Measurements from ENCODE around the gene CKM.

The CKM gene

DNA sequence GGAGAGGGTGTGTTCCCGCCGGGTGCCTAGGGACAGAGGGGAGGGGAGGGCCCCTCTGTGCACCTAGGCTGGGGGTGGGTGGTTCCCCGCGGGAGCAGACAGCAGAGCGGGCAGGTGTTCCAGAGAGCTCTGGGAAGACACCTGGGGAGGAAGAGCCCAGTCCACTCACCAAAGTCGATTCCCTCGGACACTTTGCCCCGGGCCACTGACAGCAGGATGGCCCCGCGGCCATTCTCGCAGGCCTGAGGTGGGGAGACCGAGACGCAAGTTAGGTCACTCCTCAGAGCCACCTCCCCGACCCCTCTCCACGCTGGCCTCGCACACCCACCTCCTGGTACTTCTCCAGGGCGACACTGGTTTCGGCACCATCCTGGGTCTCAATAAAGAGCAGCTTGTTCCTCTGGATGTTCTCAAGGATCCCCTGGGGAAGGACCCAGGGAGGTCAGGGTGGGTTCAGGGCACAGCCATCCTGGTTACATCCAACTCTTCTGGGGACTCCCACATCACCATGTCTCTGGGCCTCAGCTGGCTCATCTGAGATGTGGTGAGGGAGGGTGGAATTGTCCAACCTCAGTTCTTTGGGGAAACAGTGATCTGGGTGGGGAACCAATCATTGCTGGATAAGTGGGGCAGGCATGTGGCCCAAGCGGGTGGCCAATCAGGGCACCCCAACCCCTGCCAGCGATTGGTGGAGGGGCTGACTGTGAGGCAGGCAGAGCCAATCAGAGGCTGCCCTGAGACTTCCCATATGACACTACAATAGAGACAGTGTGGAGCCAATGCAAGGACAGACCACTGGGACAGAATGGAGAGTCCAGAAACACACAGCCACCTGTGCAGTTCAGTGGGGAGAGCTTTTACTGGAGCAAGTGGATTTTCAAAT, 30.5 kb upstream of the CKM start:
- no peak overlapping the region for H3K4me3 ChIP-seq (ENCODE audit: insufficient read length, low read depth)
- H3K9me3 ChIP-seq (ENCODE audit: insufficient read depth, low read length): no peaks in the 10 kb centered on the region
- H3K4me1 ChIP-seq (ENCODE audit: insufficient read depth, insufficient read length): peaks cover 2% of the 10 kb centered on the region
- TF ChIP-seq SUZ12 (IDR thresholded peaks at IDR 0.05; ENCODE audit: extremely low read depth, insufficient read depth, insufficient read length) (no peak), YY1 (IDR thresholded peaks at IDR 0.05; ENCODE audit: insufficient read depth, insufficient read length) (no peak), ZNF274 (IDR thresholded peaks at IDR 0.05; ENCODE audit: low read depth, low read length) (no peak)
- no peaks in the 10 kb centered on the region for H3K27me3 ChIP-seq (ENCODE audit: insufficient read depth, insufficient read length)
- DNase-seq (ENCODE audit: low read depth, low spot score): no peak
- H3K9ac ChIP-seq (ENCODE audit: insufficient read length, low read depth): no peak overlapping the region
- peaks cover 86% of the 10 kb centered on the region for H3K36me3 ChIP-seq (ENCODE audit: insufficient read depth, insufficient read length, low read length)

- H3K36me3 ChIP-seq (ENCODE audit: insufficient read depth, insufficient read length, low read length): peaks cover 80% of the 10 kb centered on the region
- no peaks in the 10 kb centered on the region for H3K9me3 ChIP-seq (ENCODE audit: insufficient read depth, low read length)
- TF ChIP-seq YY1 (IDR thresholded peaks at IDR 0.05; ENCODE audit: insufficient read depth, insufficient read length) (no peak), SUZ12 (IDR thresholded peaks at IDR 0.05; ENCODE audit: extremely low read depth, insufficient read depth, insufficient read length) (no peak), ZNF274 (IDR thresholded peaks at IDR 0.05; ENCODE audit: low read depth, low read length) (no peak)
- H3K4me1 ChIP-seq (ENCODE audit: insufficient read depth, insufficient read length): peaks cover 8% of the 10 kb centered on the region
- no peaks in the 10 kb centered on the region for H3K27me3 ChIP-seq (ENCODE audit: insufficient read depth, insufficient read length)
- H3K9ac ChIP-seq (ENCODE audit: insufficient read length, low read depth): no peak overlapping the region
- no peak for DNase-seq (ENCODE audit: low read depth, low spot score)
- no peak overlapping the region for H3K4me3 ChIP-seq (ENCODE audit: insufficient read length, low read depth)
These were observed 29.8 kb upstream of the CKM start for GRCh38 chr19:45352471-45352870.

- H3K9me3 ChIP-seq (ENCODE audit: insufficient read depth, low read length): no peaks in the 10 kb centered on the region
- H3K4me1 ChIP-seq (ENCODE audit: insufficient read depth, insufficient read length): peaks cover 9% of the 10 kb centered on the region
- peaks cover 76% of the 10 kb centered on the region for H3K36me3 ChIP-seq (ENCODE audit: insufficient read depth, insufficient read length, low read length)
- no peak for DNase-seq (ENCODE audit: low read depth, low spot score)
- H3K27me3 ChIP-seq (ENCODE audit: insufficient read depth, insufficient read length): no peaks in the 10 kb centered on the region
- H3K9ac ChIP-seq (ENCODE audit: insufficient read length, low read depth): no peak overlapping the region
- no peak for TF ChIP-seq YY1 (IDR thresholded peaks at IDR 0.05; ENCODE audit: insufficient read depth, insufficient read length)
- H3K4me3 ChIP-seq (ENCODE audit: insufficient read length, low read depth): no peak overlapping the region
These were observed 29.4 kb upstream of the CKM start for GRCh38 chr19:45352062-45352461.

DNA sequence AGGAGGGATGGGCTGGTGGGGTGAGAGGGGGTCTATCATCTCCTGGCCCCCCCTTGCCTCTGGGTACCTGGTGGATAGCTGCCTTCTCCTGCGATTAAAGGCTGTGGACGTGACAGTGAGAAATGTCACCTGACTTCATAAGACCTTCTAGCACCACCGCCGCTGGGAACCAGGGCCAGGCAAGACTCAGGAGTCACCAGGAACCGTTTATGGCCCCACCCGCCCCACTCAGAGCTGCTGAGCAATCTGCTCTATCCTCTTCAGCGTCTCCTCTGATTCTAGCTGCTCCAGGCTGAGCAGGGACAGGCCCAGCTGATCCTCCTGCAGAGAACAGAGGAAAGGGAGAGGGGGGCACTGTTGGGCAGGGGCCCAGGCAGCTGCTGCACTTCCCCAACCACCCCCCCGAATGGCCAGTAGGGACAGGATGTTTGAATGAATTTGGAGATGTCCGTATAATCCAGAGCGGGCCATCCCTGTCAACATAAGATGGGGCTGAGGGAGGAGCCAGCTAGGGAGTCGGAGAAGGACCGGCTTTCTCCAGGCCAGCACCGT, 28.8 kb upstream of the CKM start:
- Histone ChIP-seq H3K9me3 (ENCODE audit: insufficient read depth, low read length) (no peaks in the 10 kb centered on the region), H3K27me3 (ENCODE audit: insufficient read depth, insufficient read length) (no peaks in the 10 kb centered on the region), H3K4me3 (ENCODE audit: insufficient read length, low read depth) (no peak overlapping the region), H3K36me3 (ENCODE audit: insufficient read depth, insufficient read length, low read length) (peaks cover 70% of the 10 kb centered on the region), H3K9ac (ENCODE audit: insufficient read length, low read depth) (no peak overlapping the region), H3K4me1 (ENCODE audit: insufficient read depth, insufficient read length) (peaks cover 9% of the 10 kb centered on the region)
- TF ChIP-seq ZNF274 (IDR thresholded peaks at IDR 0.05; ENCODE audit: low read depth, low read length) (no peak), SUZ12 (IDR thresholded peaks at IDR 0.05; ENCODE audit: extremely low read depth, insufficient read depth, insufficient read length) (no peak), YY1 (IDR thresholded peaks at IDR 0.05; ENCODE audit: insufficient read depth, insufficient read length) (no peak)
- no peak for DNase-seq (ENCODE audit: low read depth, low spot score)

DNA sequence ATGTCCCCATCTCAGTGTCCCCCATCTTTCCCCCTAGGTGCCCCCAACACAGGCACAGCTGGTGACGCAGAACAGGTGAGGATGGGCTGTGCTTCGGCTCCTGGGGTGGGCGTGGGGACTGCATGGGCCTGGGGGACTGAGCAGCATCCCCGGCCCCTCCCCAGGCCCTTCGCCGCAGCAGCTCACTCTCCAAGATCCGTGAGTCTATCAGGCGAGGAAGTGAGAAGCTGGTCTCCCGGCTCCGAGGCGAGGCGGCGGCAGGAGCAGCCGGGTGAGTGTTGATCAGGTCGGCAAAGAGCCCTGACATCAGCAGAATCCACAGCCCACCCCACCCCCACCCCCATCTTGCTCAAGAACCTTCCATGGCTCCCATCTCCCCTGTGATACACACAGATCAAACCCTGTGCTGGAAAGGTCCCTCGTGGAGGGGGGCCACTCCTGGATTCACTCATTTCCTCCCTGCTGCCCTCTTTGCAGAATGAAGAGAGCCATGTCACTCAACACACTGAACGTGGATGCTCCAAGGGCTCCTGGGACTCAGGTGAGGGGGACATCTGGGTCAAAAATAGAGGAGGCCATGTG, 27.9 kb upstream of the CKM start:
- Histone ChIP-seq H3K9me3 (ENCODE audit: insufficient read depth, low read length) (no peaks in the 10 kb centered on the region), H3K27me3 (ENCODE audit: insufficient read depth, insufficient read length) (no peaks in the 10 kb centered on the region), H3K36me3 (ENCODE audit: insufficient read depth, insufficient read length, low read length) (peaks cover 61% of the 10 kb centered on the region), H3K4me1 (ENCODE audit: insufficient read depth, insufficient read length) (peaks cover 9% of the 10 kb centered on the region), H3K9ac (ENCODE audit: insufficient read length, low read depth) (no peak overlapping the region), H3K4me3 (ENCODE audit: insufficient read length, low read depth) (no peak overlapping the region)
- no peak for DNase-seq (ENCODE audit: low read depth, low spot score)
- TF ChIP-seq SUZ12 (IDR thresholded peaks at IDR 0.05; ENCODE audit: extremely low read depth, insufficient read depth, insufficient read length) (no peak), ZNF274 (IDR thresholded peaks at IDR 0.05; ENCODE audit: low read depth, low read length) (no peak), YY1 (IDR thresholded peaks at IDR 0.05; ENCODE audit: insufficient read depth, insufficient read length) (no peak)

GRCh38 chr19:45349430-45349941, 26.8 kb upstream of the CKM start:
- Histone ChIP-seq H3K4me1 (ENCODE audit: insufficient read depth, insufficient read length) (peaks cover 9% of the 10 kb centered on the region), H3K36me3 (ENCODE audit: insufficient read depth, insufficient read length, low read length) (peaks cover 52% of the 10 kb centered on the region)
- TF ChIP-seq YY1 (IDR thresholded peaks at IDR 0.05; ENCODE audit: insufficient read depth, insufficient read length) (no peak), SUZ12 (IDR thresholded peaks at IDR 0.05; ENCODE audit: extremely low read depth, insufficient read depth, insufficient read length) (no peak), ZNF274 (IDR thresholded peaks at IDR 0.05; ENCODE audit: low read depth, low read length) (no peak)

DNA sequence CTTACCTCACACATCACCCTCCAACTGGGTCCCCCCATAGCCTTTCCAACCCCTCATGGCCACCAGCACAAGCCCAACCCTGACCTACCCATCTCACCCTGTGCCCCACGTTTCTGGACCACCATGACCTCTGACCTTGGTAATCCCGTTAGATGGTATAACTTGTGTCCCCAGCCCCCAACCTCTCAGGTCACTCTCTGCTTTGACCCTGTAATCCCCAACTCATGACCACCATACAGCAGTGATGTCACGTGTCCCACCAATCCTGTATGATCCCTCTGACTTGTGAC, 26.4 kb upstream of the CKM start:
- Histone ChIP-seq H3K4me3 (ENCODE audit: insufficient read length, low read depth) (no peak overlapping the region), H3K4me1 (ENCODE audit: insufficient read depth, insufficient read length) (peaks cover 9% of the 10 kb centered on the region), H3K9me3 (ENCODE audit: insufficient read depth, low read length) (no peaks in the 10 kb centered on the region), H3K36me3 (ENCODE audit: insufficient read depth, insufficient read length, low read length) (peaks cover 48% of the 10 kb centered on the region), H3K27me3 (ENCODE audit: insufficient read depth, insufficient read length) (no peaks in the 10 kb centered on the region), H3K9ac (ENCODE audit: insufficient read length, low read depth) (no peak overlapping the region)
- no peak for TF ChIP-seq YY1 (IDR thresholded peaks at IDR 0.05; ENCODE audit: insufficient read depth, insufficient read length)
- DNase-seq (ENCODE audit: low read depth, low spot score): no peak

More at GRCh38 chr19:45349430-45349941, 26.8 kb upstream of the CKM start:
- Histone ChIP-seq H3K4me3 (ENCODE audit: insufficient read length, low read depth) (no peak overlapping the region), H3K9ac (ENCODE audit: insufficient read length, low read depth) (no peak overlapping the region), H3K9me3 (ENCODE audit: insufficient read depth, low read length) (no peaks in the 10 kb centered on the region), H3K27me3 (ENCODE audit: insufficient read depth, insufficient read length) (no peaks in the 10 kb centered on the region)
- DNase-seq (ENCODE audit: low read depth, low spot score): no peak
